HG03342 (cell line): ENCODE measurements around the gene SASH1.
"Not testable (repeated sequence)": the region's sequence is repeated elsewhere in the genome, so short reads cannot be mapped to it uniquely, and the experiment has no call there.

ENCODE experiments used
- ATAC-seq: cut with Tn5 transposase; IDR thresholded peaks from one replicate; pipeline ENCODE4 v1.9.1; 2021; ENCODE audit warnings: mild to moderate bottlenecking, moderate library complexity; ENCODE audit not compliant: unreplicated experiment

SASH1 gene

GRCh38 chr6:148328876-148329555 is 13.6 kb upstream of the SASH1 start:
- ATAC-seq, result no peak

GRCh38 chr6:148329596-148330381 is 12.8 kb upstream of the SASH1 start:
- ATAC-seq, result no peak

DNA sequence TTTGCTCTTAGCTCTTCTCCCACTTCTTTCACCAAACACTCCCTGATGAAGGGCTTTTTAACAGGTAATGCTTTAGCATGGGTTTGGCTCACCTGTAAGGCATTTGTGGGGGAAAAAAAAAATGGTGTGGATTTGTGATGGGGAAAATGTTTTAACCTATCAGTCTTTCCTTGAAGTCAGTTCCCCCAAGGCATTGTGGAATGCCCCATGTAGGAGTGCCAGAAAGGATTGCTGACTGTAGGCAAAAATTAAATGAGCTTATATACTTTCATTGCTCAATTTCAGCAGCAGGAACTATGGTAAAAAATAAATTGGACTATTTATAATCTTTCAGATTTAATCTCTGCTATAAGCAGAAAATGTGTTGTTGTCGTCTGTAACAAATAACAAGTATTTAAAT is 10.6 kb upstream of the SASH1 start:
- ATAC-seq, result no peak

GRCh38 chr6:148336901-148337300 is 5.7 kb upstream of the SASH1 start:
- no peak for ATAC-seq

- no peak for ATAC-seq
Observed at GRCh38 chr6:148339766-148340165, 2.9 kb upstream of the SASH1 start.

DNA sequence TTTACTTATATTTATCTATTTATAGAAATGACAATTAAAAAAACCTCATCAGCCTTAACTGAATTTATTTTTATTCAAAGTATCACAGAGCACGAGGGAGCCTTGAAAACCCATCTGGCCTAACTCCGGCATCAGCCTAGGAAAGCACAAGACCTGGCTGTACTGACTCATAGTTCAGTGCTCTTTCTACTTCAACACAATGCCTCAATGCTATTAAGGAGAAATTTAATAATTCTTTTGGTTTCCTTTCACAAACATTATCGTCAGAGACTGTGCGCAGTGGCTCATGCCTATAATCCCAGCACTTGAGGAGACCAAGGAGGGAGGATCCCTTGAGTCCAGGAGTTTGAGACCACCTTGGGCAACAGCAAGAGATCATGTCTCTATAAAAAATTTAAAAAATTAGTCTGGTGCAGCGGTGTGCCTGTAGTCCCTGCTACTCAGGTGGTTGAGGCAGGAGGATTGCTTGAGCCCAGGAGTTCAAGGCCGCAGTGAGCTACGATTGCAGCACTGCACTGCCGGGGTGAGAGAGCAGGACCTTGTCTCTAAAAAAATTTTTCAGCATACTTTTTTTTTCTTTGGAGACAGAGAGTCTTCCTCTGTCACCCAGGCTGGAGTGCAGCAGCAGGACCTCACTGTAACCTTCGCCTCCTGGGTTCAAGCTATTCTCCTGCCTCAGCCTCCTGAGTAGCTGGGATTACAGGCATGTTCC is 1.9 kb upstream of the SASH1 start:
- no peak for ATAC-seq

- no peak for ATAC-seq
Observed at GRCh38 chr6:148342100-148342349, 613 bp upstream of the SASH1 start.

- ATAC-seq, result no peak
Observed at GRCh38 chr6:148343047-148343782, 577 bp downstream of the SASH1 start.

- ATAC-seq, result no peak
Observed at GRCh38 chr6:148345176-148345575, 2.5 kb downstream of the SASH1 start.

GRCh38 chr6:148345578-148345977 is 2.9 kb downstream of the SASH1 start:
- ATAC-seq, result no peak

GRCh38 chr6:148346681-148347440 is 4.2 kb downstream of the SASH1 start:
- no peak for ATAC-seq

DNA sequence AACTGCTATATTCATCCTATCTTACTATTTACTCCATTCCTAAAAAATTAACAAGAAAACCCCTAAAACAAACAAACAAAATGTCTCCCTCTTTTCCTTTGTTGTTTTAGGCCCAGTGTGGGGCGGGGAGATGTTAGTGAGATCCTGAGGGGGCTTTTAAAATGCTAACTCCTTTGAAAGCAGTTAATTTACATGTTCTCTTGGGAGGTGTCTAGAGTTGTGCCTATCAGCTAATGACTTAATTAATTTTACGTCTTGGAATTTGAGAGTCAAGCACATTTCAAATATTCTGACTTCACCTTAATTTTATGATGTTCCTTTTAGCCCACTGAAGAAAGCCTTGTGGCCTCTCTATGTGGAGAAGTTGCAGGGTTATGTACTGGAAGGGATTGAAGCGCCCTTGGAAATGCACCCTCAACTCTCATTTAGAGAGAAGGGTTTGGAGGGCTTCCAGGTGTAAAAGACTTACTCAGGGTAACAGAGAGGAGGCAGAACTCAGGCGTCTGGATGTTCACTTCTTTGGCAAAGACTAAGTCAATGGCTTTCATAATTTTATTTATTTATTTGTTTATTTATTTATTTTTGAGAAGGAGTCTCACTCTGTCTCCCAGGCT is 4.9 kb downstream of the SASH1 start:
- ATAC-seq, result no peak

DNA sequence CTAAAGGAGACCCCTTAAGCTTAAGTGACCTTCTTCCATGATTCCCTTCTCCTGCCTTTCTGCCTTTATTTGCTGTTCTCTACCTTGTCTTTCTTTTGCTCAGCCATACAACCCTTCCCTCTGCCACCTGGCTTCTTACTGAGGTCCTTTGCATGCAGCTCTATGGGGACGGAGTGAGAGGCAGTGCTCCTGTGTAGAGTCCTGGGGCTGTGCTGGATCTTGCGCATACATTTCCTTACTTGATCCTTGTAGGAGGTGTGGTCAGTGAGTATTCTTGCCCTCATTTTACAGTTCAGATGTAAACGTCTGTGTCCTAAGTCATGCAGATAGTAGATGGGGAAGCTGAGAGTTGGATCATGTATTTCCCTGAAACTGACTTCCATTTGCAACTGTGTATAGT is 5.7 kb downstream of the SASH1 start:
- no peak for ATAC-seq

DNA sequence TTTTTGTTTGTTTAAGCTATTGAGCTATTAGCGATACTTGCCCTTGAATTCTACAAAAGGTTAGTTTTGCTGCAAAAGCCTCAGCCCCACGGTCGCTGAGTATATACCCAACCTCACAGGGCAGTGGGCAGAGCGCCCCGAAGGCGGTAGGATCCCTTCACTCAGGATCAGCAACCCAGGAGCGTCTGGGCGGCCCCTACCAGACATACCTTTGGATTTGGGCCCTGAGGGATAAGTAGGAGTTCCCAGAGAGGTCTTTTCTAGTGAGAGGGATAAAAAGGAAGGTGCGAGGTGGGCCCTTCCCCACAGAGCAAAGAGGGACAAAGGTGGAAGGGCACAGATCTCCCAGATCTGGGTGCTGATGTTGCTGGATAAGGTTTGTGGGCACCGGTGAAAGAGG is 6.1 kb downstream of the SASH1 start:
- ATAC-seq, result no peak

DNA sequence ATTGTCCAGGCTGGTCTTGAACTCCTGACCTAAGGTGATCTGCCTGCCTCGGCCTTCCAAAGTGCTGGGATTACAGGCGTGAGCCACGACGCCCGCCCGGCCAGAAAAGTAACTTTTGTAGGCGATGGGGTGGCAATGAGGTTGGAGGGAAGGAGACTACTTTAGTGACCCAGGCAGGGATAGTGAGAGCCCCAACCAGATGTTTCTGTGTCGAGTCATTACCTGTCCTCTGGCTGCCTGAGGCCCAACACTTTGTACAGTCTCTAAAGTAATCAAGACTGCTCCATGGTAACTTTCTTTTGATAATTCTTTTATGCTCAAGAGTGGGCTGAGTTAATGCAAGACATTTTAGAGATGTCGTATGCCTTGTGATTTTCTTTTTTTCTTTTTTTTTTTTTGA is 6.8 kb downstream of the SASH1 start:
- ATAC-seq, result no peak

GRCh38 chr6:148351309-148351708 is 8.7 kb downstream of the SASH1 start:
- no peak for ATAC-seq

DNA sequence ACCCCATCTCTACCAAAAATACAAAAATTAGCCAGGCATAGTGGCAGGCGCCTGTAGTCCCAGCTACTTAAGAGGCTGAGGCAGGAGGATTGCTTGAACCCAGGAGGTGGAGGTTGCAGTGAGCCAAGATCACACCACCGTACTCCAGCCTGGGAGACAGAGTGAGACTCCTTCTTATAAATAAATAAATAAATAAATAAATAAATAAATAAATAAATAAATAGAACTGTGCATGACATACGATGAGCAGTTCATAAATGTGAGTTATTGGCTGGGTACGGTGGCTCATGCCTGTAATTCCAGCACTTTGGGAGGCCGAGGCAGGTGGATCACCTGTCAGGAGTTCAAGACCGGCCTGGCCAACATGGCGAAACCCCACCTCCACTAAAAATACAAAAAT is 9.8 kb downstream of the SASH1 start:
- ATAC-seq, result not testable (repeated sequence)

- ATAC-seq, result no peak
Observed at GRCh38 chr6:148358196-148358785, 15.7 kb downstream of the SASH1 start.

DNA sequence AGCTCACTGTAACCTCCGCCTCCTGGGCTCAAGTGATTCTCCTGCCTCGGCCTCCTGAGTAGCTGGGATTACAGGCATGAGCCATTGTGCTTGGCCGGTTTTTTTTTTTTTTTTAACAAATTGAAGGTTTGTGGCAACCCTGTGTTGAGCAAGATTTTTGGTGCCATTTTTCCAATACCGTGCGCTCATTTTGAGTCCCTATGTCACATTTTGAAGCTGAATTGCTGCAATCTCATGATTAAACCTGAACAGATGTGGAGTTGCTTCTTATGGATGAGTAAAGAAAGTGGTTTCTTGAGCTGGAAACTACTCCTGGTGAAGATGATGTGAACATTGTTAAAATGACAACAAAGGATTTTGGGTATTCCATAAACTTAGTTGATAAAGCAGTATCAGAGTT is 16.6 kb downstream of the SASH1 start:
- ATAC-seq, result no peak
